Measurements from ENCODE around the gene TNNI3.

- TF ChIP-seq TAF1 (IDR thresholded peaks at IDR 0.05; ENCODE audit: borderline replicate concordance, low read depth, low read length), result no peak
- TF ChIP-seq POLR2AphosphoS5 (IDR thresholded peaks at IDR 0.05; ENCODE audit: low read depth, low read length), result no peak
- no peak for TF ChIP-seq POLR2A (IDR thresholded peaks at IDR 0.05; ENCODE audit: low read depth, low read length)
Observed at GRCh38 chr19:55174425-55175116, 17.0 kb upstream of the TNNI3 start.

Measured in GM12892 (cell line).